Effector memory CD8-positive, alpha-beta T cell (primary cell): Measurements from ENCODE around the gene AIF1.

ENCODE experiments used
- ATAC-seq: fragments of 150-1000 bp; cut with Tn5 transposase; replicated peaks from 2 replicates; pipeline ENCODE4 v1.10.0; 2021; ENCODE audit warnings: mild to moderate bottlenecking, moderate library complexity
- DNase-seq, 3 experiments: peaks; one replicate each; pipeline ENCODE4 v3.0.0; 2021
- H3K27ac Mint-ChIP-seq, 2 donors: one replicate each; pipeline ENCODE4 v1.8.0; 2022; ENCODE audit warnings: mild to moderate bottlenecking in 2 of 2, mixed read lengths in 2 of 2, moderate library complexity in 2 of 2
- H3K27me3 Mint-ChIP-seq, 2 donors: one replicate each; pipeline ENCODE4 v1.8.0; 2022; ENCODE audit warnings: mixed read lengths in 2 of 2
- H3K36me3 Mint-ChIP-seq: one replicate; pipeline ENCODE4 v1.8.0; 2022; ENCODE audit warnings: mild to moderate bottlenecking, moderate library complexity, mixed read lengths; ENCODE audit not compliant: insufficient read depth
- H3K4me1 Mint-ChIP-seq, 2 donors: one replicate each; pipeline ENCODE4 v1.8.0; 2022; ENCODE audit warnings: low read depth in 2 of 2, mixed read lengths in 2 of 2
- H3K4me3 Mint-ChIP-seq, 2 donors: one replicate each; pipeline ENCODE4 v1.8.0; 2022; ENCODE audit warnings: mild to moderate bottlenecking in 2 of 2, mixed read lengths in 2 of 2, moderate library complexity in 2 of 2
- H3K9me3 Mint-ChIP-seq, 2 donors: one replicate each; pipeline ENCODE4 v1.8.0; 2022; ENCODE audit warnings: mixed read lengths in 2 of 2

The AIF1 gene

GRCh38 chr6:31661262-31662123 lies 46.5 kb downstream of the AIF1 start:
- H3K27me3 Mint-ChIP-seq, result no peaks in the 10 kb centered on the region
- ATAC-seq, result no peak
- peaks cover 38% of the 10 kb centered on the region for H3K36me3 Mint-ChIP-seq
- peaks cover 62 to 65% of the 10 kb centered on the region in 2 donors for H3K4me1 Mint-ChIP-seq
- H3K9me3 Mint-ChIP-seq, result no peaks in the 10 kb centered on the region
- peak overlapping the region; percentile 87 to 97 for H3K4me3 Mint-ChIP-seq
- DNase-seq, result no peak
- H3K27ac Mint-ChIP-seq, result peak overlapping the region; percentile 86 to 88

- DNase-seq, result no peak
- peaks cover 41% of the 10 kb centered on the region for H3K36me3 Mint-ChIP-seq
- H3K27ac Mint-ChIP-seq, result peak overlapping the region in 1 of 2 donors; percentile 77
- peaks cover 67 to 71% of the 10 kb centered on the region in 2 donors for H3K4me1 Mint-ChIP-seq
- peak overlapping the region; percentile 62 to 97 for H3K4me3 Mint-ChIP-seq
- no peak for ATAC-seq
- no peaks in the 10 kb centered on the region for H3K27me3 Mint-ChIP-seq
- no peaks in the 10 kb centered on the region for H3K9me3 Mint-ChIP-seq
These were observed 47.2 kb downstream of the AIF1 start for GRCh38 chr6:31662124-31662723.

GRCh38 chr6:31663126-31663960 lies 48.3 kb downstream of the AIF1 start:
- Mint-ChIP-seq H3K36me3 (peaks cover 48% of the 10 kb centered on the region), H3K27me3 (no peaks in the 10 kb centered on the region), H3K9me3 (no peaks in the 10 kb centered on the region), H3K4me1 (peaks cover 59 to 69% of the 10 kb centered on the region in 2 donors), H3K27ac (peak overlapping the region; percentile 94 to 98), H3K4me3 (peak overlapping the region; percentile 93 to 97)
- DNase-seq (no peak), ATAC-seq (no peak)

- no peak for DNase-seq
- no peaks in the 10 kb centered on the region for H3K9me3 Mint-ChIP-seq
- H3K36me3 Mint-ChIP-seq, result peaks cover 56% of the 10 kb centered on the region
- no peaks in the 10 kb centered on the region for H3K27me3 Mint-ChIP-seq
- peak overlapping the region; percentile 94 to 98 for H3K27ac Mint-ChIP-seq
- H3K4me1 Mint-ChIP-seq, result peaks cover 51 to 62% of the 10 kb centered on the region in 2 donors
- H3K4me3 Mint-ChIP-seq, result peak overlapping the region; percentile 93 to 97
- ATAC-seq, result no peak
These were observed 49.1 kb downstream of the AIF1 start for GRCh38 chr6:31663961-31664789.

DNA sequence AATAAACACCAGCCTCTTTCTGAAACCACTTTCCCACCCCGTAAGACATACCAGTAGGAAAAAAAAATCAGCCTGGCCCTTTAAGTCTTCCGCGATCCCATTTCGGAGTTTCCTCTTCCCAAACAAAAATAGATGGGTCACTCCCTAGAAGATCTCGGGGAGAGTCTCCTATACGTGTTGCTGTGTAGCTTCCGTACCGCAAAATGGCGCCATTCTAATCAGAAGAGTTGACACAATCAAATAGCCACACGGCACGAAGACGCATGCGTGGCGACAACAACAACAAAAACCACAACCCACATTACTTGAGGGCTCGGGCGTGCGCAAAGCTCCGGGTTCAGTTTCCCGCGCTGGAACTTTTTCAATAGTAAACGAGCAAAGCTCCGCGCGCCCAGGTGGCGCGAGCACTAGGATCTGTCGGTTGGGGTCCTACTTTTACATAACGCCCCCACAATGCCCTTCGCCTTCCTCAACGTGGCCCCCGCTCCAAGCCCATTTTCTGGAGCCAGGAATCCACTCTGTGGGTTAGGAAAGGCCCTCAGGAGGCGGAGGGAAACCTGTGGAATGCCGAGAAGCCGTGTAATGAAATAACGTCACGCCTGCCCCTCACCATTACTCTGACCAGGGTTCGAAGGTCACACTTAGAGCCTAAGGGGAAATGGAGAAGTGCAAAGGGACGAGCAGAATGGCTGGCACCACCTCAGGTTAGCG lies 49.9 kb downstream of the AIF1 start, which contains the start of gene GPANK1:
TSS of gene GPANK1 (minus strand) at position 208 of the 711 bp plus-strand sequence. CDS start 519 bp downstream, outside the sequence.
- Mint-ChIP-seq H3K9me3 (no peaks in the 10 kb centered on the region), H3K27me3 (no peaks in the 10 kb centered on the region), H3K4me1 (peaks cover 43 to 55% of the 10 kb centered on the region in 2 donors), H3K27ac (peak within 1 kb of the TSS; percentile 94 to 98), H3K36me3 (peaks cover 60% of the 10 kb centered on the region), H3K4me3 (peak within 1 kb of the TSS; percentile 93 to 97)
- peak; percentile 82 to 89 (median 86) for DNase-seq
- peak; percentile 45 for ATAC-seq

DNA sequence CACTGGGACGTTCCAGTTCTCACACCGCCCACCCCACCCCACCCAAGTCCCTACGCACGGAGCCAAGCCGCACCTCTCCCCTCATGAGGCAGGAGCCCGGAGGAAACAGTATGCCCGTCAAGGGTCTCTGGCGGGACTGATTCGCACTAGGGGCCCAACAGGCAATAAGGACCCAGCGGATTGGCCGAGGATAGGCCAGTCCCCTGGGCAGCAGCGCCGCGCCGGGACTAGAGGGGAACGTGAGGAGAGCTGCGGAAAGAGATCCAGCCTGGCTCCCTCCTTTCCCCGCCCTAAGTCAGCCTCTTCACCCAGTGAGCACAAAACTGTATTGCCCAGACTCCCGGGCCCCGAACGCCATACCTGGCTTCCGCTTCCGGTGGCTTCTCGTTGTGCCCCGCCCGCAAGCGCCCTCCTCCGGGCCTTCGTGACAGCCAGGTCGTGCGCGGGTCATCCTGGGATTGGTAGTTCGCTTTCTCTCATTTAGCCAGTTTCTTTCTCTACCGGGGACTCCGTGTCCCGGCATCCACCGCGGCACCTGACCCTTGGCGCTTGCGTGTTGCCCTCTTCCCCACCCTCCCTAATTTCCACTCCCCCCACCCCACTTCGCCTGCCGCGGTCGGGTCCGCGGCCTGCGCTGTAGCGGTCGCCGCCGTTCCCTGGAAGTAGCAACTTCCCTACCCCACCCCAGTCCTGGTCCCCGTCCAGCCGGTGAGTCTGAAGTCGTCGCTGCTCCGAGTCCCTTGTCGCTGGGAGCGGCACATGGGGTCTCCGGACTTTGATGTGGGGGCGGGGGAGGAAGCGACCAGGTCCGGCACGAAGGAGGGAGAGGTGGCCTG lies 50.7 kb downstream of the AIF1 start, which contains the start of gene CSNK2B:
TSS of gene CSNK2B (plus strand) at position 580 of the 836 bp plus-strand sequence. CDS start 752 bp downstream, outside the sequence.
- Mint-ChIP-seq H3K36me3 (peaks cover 61% of the 10 kb centered on the region), H3K4me1 (peaks cover 39 to 51% of the 10 kb centered on the region in 2 donors), H3K4me3 (peak within 1 kb of the TSS; percentile 93 to 97), H3K9me3 (no peaks in the 10 kb centered on the region), H3K27ac (peak within 1 kb of the TSS; percentile 94 to 98), H3K27me3 (no peaks in the 10 kb centered on the region)
- DNase-seq, result peak; percentile 96 to 97 (median 97)
- peak; percentile 84 for ATAC-seq

DNA sequence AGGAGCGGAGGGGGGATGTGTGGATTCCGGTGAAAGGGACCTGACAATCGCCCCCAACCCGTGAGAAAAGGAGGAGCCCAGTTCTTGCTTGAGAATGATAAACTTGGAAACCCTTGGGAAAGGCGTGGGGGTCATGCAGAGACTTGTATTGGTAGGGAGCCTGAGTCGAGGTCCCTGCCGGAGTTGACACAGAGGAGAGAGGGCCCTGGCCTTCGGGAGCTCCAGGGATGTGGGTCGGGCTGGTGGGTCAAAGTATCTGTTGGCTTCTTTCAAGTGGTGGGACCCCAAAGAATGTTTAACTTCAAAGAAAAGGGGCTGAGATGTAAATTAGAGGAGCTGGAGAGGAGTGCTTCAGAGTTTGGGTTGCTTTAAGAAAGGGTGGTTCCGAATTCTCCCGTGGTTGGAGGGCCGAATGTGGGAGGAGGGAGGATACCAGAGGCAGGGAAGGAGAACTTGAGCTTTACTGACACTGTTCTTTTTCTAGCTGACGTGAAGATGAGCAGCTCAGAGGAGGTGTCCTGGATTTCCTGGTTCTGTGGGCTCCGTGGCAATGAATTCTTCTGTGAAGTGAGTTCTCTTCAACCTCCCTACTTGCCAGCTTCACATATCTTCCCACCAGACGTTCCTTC lies 51.4 kb downstream of the AIF1 start:
- H3K4me3 Mint-ChIP-seq, result peak overlapping the region; percentile 93 to 97
- H3K4me1 Mint-ChIP-seq, result peaks cover 33 to 46% of the 10 kb centered on the region in 2 donors
- no peaks in the 10 kb centered on the region for H3K9me3 Mint-ChIP-seq
- H3K27ac Mint-ChIP-seq, result peak overlapping the region; percentile 94 to 98
- DNase-seq (no peak), ATAC-seq (no peak)
- peaks cover 63% of the 10 kb centered on the region for H3K36me3 Mint-ChIP-seq
- no peaks in the 10 kb centered on the region for H3K27me3 Mint-ChIP-seq
